BJ (cell line): ENCODE results near the gene DCST2. TPM values are rescaled to one million over a fixed set of nuclear protein-coding genes. Genes with fewer than 3 reads are reported as not detected.

ENCODE experiments used
- CTCF ChIA-PET: fragments of 350-600 bp; formaldehyde crosslinking; extraction: SDS; loops from one replicate; lab custom pipeline; 2021; ENCODE audit warnings: antibody characterized with exemption, inconsistent platforms; lab: Yijun Ruan, JAX
- POLR2A ChIA-PET: fragments of 300-600 bp; sonication (Branson Sonifier 250); formaldehyde crosslinking; extraction: SDS; loops from one replicate; lab custom pipeline; 2021; ENCODE audit warnings: antibody characterized with exemption; lab: Charles Lee
- DNase-seq: peaks from one replicate; pipeline ENCODE4 v3.0.0-alpha.2; 2011; ENCODE audit warnings: low read depth
- H3K27me3 ChIP-seq: 2 replicates; pipeline ENCODE4 v1.6.0; 2011; ENCODE audit warnings: low read length; ENCODE audit not compliant: control insufficient read depth, insufficient read depth
- H3K36me3 ChIP-seq: 2 replicates; pipeline ENCODE4 v1.5.1; 2011; ENCODE audit warnings: low read length; ENCODE audit not compliant: control insufficient read depth, insufficient read depth
- H3K4me3 ChIP-seq: 2 replicates; pipeline ENCODE4 v1.5.1; 2011; ENCODE audit warnings: low read depth, mild to moderate bottlenecking, control low read depth, low read length
- polyA plus RNA-seq: library from polyadenylated mRNA; depleted of rRNA; stranded (reverse); fragments of >200 nt; gene quantifications from 2 replicates; pipeline ENCODE4 v1.2.3, GENCODE V29; 2011
- TF ChIP-seq, protein P1 (sequence below): IDR thresholded peaks from 2 replicates; pipeline ENCODE4 v1.5.1; 2011; ENCODE audit warnings: low read depth, mild to moderate bottlenecking, control low read depth, inconsistent platforms, low read length, moderate library complexity; ENCODE audit not compliant: insufficient read depth

The DCST2 gene
- polyA plus RNA-seq, 1 experiment, result 0.38 TPM

DNA sequence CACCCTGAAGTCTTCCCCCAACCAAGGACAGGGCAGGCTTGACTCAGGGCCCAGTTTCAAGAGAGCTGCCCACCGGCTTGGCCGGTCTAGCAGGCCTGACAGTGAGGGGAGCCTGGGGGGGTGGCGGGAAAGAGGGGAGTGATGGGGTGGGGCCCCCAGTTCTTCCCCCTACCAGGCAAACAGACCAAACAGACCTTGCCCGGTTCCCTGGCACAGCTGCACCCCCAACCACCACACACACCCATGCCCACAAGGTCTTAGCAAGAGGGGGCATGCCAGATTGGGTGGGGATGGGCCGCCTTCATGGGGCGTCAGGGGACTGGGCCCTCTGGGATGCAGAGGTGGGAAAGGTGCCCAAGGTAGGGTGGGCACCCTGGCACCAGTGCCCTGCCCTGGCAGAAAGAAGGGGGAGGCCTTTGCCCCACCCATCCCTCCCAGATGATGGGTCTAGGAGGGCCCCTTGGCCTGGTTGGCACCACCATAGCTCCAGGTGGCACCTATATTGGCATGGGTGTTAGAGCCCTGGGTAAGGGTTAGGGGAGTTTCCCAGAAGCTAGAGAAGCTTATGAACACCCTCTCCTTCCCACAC lies 22.1 kb downstream of the DCST2 start:
- CTCF ChIA-PET, result interaction anchor here (1.1 to 10.2 kb wide), 3 partner anchors 15 to 49 kb away, joined by 3 to 95 read pairs (median 3); partner anchors contain the start of genes LENEP and PYGO2
- no peak overlapping the region for H3K4me3 ChIP-seq
- POLR2A ChIA-PET, result no interaction called here

DNA sequence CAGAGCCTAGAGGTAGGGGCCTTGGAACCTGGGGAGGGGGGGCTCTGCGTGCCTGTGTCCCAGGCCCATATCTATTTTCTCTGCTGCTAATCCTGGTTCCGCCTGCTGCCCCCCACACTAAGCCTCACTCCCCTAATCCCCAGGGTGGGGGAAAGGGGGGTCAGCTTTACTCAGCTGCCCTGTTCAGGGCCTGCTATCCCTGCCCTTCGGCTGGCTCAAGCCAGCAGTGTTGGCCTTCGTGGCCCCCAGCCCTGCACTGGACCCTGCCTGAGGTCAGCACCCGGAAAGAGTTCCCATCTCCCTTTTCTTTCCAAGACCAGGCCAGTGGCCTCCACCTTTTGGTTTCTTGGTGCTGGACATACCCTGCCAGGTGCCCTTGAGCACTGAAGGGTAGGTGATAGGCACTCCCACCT lies 22.6 kb downstream of the DCST2 start:
- no peak for DNase-seq
- TF ChIP-seq, protein P1, sequence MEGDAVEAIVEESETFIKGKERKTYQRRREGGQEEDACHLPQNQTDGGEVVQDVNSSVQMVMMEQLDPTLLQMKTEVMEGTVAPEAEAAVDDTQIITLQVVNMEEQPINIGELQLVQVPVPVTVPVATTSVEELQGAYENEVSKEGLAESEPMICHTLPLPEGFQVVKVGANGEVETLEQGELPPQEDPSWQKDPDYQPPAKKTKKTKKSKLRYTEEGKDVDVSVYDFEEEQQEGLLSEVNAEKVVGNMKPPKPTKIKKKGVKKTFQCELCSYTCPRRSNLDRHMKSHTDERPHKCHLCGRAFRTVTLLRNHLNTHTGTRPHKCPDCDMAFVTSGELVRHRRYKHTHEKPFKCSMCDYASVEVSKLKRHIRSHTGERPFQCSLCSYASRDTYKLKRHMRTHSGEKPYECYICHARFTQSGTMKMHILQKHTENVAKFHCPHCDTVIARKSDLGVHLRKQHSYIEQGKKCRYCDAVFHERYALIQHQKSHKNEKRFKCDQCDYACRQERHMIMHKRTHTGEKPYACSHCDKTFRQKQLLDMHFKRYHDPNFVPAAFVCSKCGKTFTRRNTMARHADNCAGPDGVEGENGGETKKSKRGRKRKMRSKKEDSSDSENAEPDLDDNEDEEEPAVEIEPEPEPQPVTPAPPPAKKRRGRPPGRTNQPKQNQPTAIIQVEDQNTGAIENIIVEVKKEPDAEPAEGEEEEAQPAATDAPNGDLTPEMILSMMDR, result no peak
- ChIA-PET POLR2A (no interaction called here), CTCF (interaction anchor here (1.0 to 10.2 kb wide), 3 partner anchors 15 to 34 kb away, joined by 3 to 95 read pairs (median 3); partner anchors contain the start of gene LENEP)
- Histone ChIP-seq H3K36me3 (peaks cover 11% of the 10 kb centered on the region), H3K27me3 (no peaks in the 10 kb centered on the region), H3K4me3 (no peak overlapping the region)

More for the DNA sequence above, 22.1 kb downstream of the DCST2 start:
- Histone ChIP-seq H3K27me3 (no peaks in the 10 kb centered on the region), H3K36me3 (peaks cover 11% of the 10 kb centered on the region)
- DNase-seq, result no peak
- TF ChIP-seq, protein P1, result no peak

DNA sequence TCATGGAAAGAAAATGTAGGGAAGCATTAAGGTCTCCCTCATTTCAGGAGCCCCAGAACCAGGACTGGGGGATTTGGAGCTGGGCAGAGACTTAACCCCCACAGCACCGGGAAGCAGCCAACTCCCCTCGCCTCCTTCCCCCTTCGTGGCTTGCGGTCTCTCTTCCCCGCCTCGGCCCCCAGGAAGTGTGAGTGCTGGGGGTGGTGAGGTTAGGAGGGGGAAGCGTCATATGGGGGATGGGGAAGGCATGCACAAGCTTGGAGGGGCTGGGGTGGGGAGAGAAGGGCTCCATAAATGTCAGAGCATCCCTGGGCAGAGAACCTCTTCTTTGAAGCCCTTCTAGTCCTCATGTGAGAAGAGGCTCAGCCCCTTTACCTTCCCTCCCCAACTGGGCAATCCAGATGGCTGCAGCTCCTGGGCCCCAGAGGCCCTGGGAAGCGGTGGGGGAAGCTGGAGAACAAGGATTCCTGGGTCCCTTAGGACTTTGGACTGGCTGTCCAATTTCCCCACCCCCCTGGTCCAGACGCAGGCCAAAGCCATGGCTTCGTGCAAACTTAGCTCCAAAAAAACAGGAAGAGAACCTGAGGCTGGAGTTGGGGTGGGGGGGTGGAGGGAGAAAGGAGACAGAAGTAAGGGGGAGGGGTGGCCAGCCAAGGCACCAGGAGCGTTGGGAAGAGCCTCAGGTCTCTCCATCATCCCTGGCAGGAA lies 23.2 kb downstream of the DCST2 start:
- H3K4me3 ChIP-seq, result no peak overlapping the region
- no peak for DNase-seq
- ChIA-PET POLR2A (no interaction called here), CTCF (interaction anchor here (1.0 to 10.2 kb wide), 3 partner anchors 14 to 35 kb away, joined by 3 to 95 read pairs (median 3); partner anchors contain the start of gene LENEP)
- TF ChIP-seq, protein P1, result no peak
- H3K36me3 ChIP-seq, result peaks cover 7% of the 10 kb centered on the region
- H3K27me3 ChIP-seq, result no peaks in the 10 kb centered on the region

DNA sequence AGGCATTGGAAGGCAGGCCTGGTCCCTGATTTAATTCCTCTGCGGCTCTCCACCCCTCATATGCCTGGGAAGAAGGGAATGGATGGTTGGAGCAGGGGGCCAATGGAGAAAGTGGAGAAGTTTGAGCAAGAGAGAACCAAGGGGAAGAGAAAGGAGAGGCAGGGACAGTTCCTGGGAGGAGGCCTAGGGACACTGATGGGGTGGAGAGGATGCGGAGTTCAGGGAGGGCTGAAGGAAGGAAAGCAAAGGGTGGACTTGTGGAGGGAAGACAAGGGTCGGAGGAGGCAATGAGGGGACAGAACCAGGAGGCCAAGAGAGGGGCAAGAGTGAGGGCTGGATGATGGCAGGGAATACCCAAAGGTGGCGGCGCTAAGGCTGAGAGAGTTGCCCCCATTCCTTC lies 23.8 kb downstream of the DCST2 start:
- peaks cover 4% of the 10 kb centered on the region for H3K36me3 ChIP-seq

More for the DNA sequence above, 23.8 kb downstream of the DCST2 start:
- TF ChIP-seq, protein P1, result no peak
- ChIA-PET CTCF (no interaction called here), POLR2A (no interaction called here)
- DNase-seq, result no peak
- no peak overlapping the region for H3K4me3 ChIP-seq
- H3K27me3 ChIP-seq, result no peaks in the 10 kb centered on the region
